ENCODE results near the gene CAPN14.

Gene CAPN14

GRCh38 chr2:31231571-31232302, 14.4 kb upstream of the CAPN14 start:
- TF ChIP-seq CTCF (IDR thresholded peaks at IDR 0.05; ENCODE audit: borderline replicate concordance, insufficient read depth, low read depth, low read length), result no peak
- H3K4me3 ChIP-seq (ENCODE audit: low read depth, low read length), result no peak overlapping the region

- TF ChIP-seq CTCF (IDR thresholded peaks at IDR 0.05; ENCODE audit: borderline replicate concordance, insufficient read depth, low read depth, low read length), result no peak
- no peak overlapping the region for H3K4me3 ChIP-seq (ENCODE audit: low read depth, low read length)
These were observed 13.4 kb upstream of the CAPN14 start for GRCh38 chr2:31230751-31231150.

DNA sequence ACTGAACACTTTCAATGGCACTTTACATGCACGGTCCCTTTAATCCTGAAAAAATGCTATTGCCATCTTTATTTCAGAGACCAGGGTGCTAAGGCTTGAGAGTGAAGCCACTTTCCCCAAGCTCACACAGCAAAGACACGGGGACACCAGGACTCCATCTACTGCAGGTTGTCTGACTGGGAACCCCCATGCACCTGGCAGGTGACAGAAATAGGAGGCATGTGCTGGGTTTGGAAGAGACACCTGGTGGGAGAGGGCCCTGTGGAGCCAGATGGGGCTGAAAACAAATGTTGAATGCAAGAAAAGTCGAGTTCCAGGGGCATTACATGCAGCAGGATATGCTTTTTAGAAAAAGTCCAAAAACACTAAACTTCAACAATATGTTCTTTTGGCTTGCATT, 11.4 kb upstream of the CAPN14 start:
- TF ChIP-seq CTCF (IDR thresholded peaks at IDR 0.05; ENCODE audit: borderline replicate concordance, insufficient read depth, low read depth, low read length), result no peak

DNA sequence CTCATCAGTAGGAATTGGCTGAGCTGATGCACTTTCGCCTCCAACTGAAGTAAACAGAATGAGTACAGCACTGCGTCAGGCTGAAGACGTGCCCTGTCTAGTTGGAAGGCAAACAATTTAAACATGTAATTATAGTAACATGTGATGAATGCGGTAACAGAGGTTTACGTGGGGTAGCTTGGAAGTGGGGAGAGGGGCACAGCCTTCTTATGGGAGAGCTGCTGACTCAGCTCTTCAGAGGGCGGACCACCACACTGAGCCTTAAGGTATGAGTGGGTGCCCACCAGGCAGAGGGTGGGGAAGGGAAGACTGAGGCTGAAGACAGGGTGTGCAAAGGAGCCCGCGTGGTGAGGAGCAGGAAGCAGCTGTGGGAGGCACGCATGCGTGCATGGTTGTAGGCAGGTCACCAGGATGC, 10.4 kb upstream of the CAPN14 start:
- no peak overlapping the region for H3K4me3 ChIP-seq (ENCODE audit: low read depth, low read length)
- no peak for TF ChIP-seq CTCF (IDR thresholded peaks at IDR 0.05; ENCODE audit: borderline replicate concordance, insufficient read depth, low read depth, low read length)

More for the DNA sequence above, 11.4 kb upstream of the CAPN14 start:
- H3K4me3 ChIP-seq (ENCODE audit: low read depth, low read length), result no peak overlapping the region

GRCh38 chr2:31227110-31227509, 9.8 kb upstream of the CAPN14 start:
- no peak for TF ChIP-seq CTCF (IDR thresholded peaks at IDR 0.05; ENCODE audit: borderline replicate concordance, insufficient read depth, low read depth, low read length)
- H3K4me3 ChIP-seq (ENCODE audit: low read depth, low read length), result no peak overlapping the region

DNA sequence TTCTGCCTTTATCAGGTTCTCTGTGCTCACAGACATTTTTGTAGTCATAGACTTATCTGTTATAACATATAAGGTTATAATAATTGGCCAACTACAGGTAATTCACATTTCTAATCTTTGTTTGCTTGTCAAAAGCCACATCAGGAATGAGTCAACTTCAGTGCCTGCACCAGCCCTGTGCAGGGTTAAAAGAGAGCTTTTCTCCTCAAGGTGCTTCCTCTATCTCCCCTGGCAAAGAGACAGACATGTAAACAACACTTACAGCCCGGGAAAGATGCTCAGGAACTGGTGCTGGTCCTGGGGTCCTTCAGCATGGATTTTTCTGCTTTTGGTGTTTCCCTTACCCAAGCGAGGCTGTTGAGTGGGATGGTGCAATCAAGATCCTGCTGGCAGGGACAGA, 9.0 kb upstream of the CAPN14 start:
- no peak for TF ChIP-seq CTCF (IDR thresholded peaks at IDR 0.05; ENCODE audit: borderline replicate concordance, insufficient read depth, low read depth, low read length)
- H3K4me3 ChIP-seq (ENCODE audit: low read depth, low read length), result no peak overlapping the region

DNA sequence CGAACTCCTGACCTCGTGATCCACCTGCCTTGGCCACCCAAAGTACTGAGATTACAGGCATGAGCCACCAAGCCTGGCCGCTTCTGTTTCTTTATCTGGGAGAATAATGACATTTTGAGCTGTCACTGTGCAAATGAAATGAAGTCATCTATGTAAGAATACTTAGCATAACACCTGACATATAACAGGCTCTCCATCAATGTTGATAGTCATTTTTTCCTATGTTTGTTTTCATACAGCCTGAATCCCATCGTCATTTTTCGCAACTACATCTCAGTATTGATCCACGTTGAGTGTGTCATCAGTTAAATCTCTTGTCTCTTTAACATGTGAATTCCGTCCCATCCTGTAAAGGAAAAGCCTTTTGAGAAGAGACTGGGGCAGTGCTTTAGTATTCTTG, 6.4 kb upstream of the CAPN14 start:
- no peak overlapping the region for H3K4me3 ChIP-seq (ENCODE audit: low read depth, low read length)
- no peak for TF ChIP-seq CTCF (IDR thresholded peaks at IDR 0.05; ENCODE audit: borderline replicate concordance, insufficient read depth, low read depth, low read length)

Measured in GM12875 (cell line).